H1 (cell line): ENCODE results near the gene PYY. TPM values are rescaled to one million over a fixed set of nuclear protein-coding genes. Genes with fewer than 3 reads are reported as not detected.

Experiments
- CTCF ChIA-PET: fragments of 300-600 bp; sonication (Branson Sonifier 250); formaldehyde crosslinking; loops from one replicate; lab custom pipeline; 2021; ENCODE audit not compliant: partially characterized antibody; lab: Charles Lee
- POLR2A ChIA-PET: fragments of 300-600 bp; sonication (Branson Sonifier 250); formaldehyde crosslinking; loops from one replicate; lab custom pipeline; 2021; ENCODE audit warnings: inconsistent platforms; ENCODE audit not compliant: partially characterized antibody; lab: Charles Lee
- DNase-seq, 2 experiments: peaks; one replicate each; pipeline versions ENCODE4 v3.0.0 to v3.0.0-alpha.2; 2010 to 2022; ENCODE audit warnings: low spot score in 2 of 2, low read depth in 1 of 2, mixed read lengths in 1 of 2
- FAIRE-seq: peaks from 2 replicates; lab custom pipeline; 2011; peaks lifted over from hg19 to GRCh38; lab: Jason Lieb, UNC
- H2AFZ ChIP-seq: 2 replicates; pipeline ENCODE4 v1.8.1; 2012; ENCODE audit warnings: low read length, inconsistent platforms
- H2AK5ac ChIP-seq: 2 replicates; pipeline ENCODE4 v1.6.1; 2013; ENCODE audit warnings: low read depth, low read length
- H2BK120ac ChIP-seq: replicated peaks from 2 replicates; pipeline ENCODE3; 2013; ENCODE audit warnings: low read depth, low read length, inconsistent platforms
- H2BK12ac ChIP-seq: 2 replicates; pipeline ENCODE4 v1.6.1; 2013; ENCODE audit warnings: low read depth, low read length
- H2BK15ac ChIP-seq: 2 replicates; pipeline ENCODE4 v1.6.1; 2013; ENCODE audit warnings: low read length
- H2BK20ac ChIP-seq: 2 replicates; pipeline ENCODE4 v1.6.1; 2013; ENCODE audit warnings: low read length
- H2BK5ac ChIP-seq: 2 replicates; pipeline ENCODE4 v1.6.1; 2013; ENCODE audit warnings: low read depth, low read length
- H3K14ac ChIP-seq: 2 replicates; pipeline ENCODE4 v1.6.1; 2013; ENCODE audit warnings: inconsistent platforms; ENCODE audit not compliant: insufficient read length
- H3K18ac ChIP-seq: 2 replicates; pipeline ENCODE4 v1.6.1; 2013; ENCODE audit warnings: low read length; ENCODE audit errors: extremely low read depth
- H3K23ac ChIP-seq: 2 replicates; pipeline ENCODE4 v1.6.1; 2013; ENCODE audit warnings: inconsistent platforms; ENCODE audit not compliant: insufficient read length
- H3K23me2 ChIP-seq: 2 replicates; pipeline ENCODE4 v1.6.1; 2013; ENCODE audit warnings: low read depth, low read length
- H3K27ac ChIP-seq: 2 replicates; pipeline ENCODE4 v1.6.1; 2011; ENCODE audit warnings: low read depth, low read length, inconsistent platforms
- H3K27me3 ChIP-seq, 4 experiments: replicated peaks in 1 of 4; 1 replicate in 1 of 4; 2 replicates in 3 of 4; pipeline versions ENCODE4 v1.6.1 to v1.8.1; 2011 to 2013; ENCODE audit warnings: low read length in 3 of 4, mild to moderate bottlenecking in 3 of 4, inconsistent platforms in 2 of 4, mixed read lengths in 2 of 4, moderate library complexity in 1 of 4; ENCODE audit not compliant: control insufficient read depth in 3 of 4, insufficient read depth in 3 of 4; ENCODE audit errors: extremely low read depth in 1 of 4
- H3K36me3 ChIP-seq, 4 experiments: 2 replicates each; pipeline versions ENCODE4 v1.6.1 to v1.8.1; 2011 to 2013; ENCODE audit warnings: mild to moderate bottlenecking in 4 of 4, low read length in 3 of 4, moderate library complexity in 2 of 4, control low read depth in 1 of 4, inconsistent platforms in 1 of 4; ENCODE audit not compliant: insufficient read depth in 4 of 4, control insufficient read depth in 2 of 4
- H3K4ac ChIP-seq: replicated peaks from 2 replicates; pipeline ENCODE3; 2013; ENCODE audit warnings: low read length, low read depth, mixed read lengths, inconsistent platforms; ENCODE audit not compliant: insufficient read length
- H3K4me1 ChIP-seq, 4 experiments: replicated peaks in 1 of 4; 1 replicate in 1 of 4; 2 replicates in 3 of 4; pipeline versions ENCODE4 v1.6.1 to v1.8.1; 2011 to 2013; ENCODE audit warnings: low read length in 3 of 4, inconsistent platforms in 2 of 4, mixed read lengths in 1 of 4; ENCODE audit not compliant: insufficient read depth in 4 of 4, control insufficient read depth in 3 of 4
- H3K4me2 ChIP-seq, 2 experiments: 2 replicates each; pipeline versions ENCODE4 v1.6.1 to v1.8.1; 2011 to 2013; ENCODE audit warnings: low read depth in 2 of 2, low read length in 2 of 2, control low read depth in 1 of 2, inconsistent platforms in 1 of 2, mild to moderate bottlenecking in 1 of 2; ENCODE audit not compliant: insufficient read depth in 1 of 2
- H3K4me3 ChIP-seq, 4 experiments: fragments of 200-600, 300-600 bp in 1 of 4; sonication (generic), shearing (Covaris generic), sonication (Bioruptor Twin) in 1 of 4; 2 replicates each; pipeline versions ENCODE4 v1.5.1 to v1.8.1; 2011 to 2016; ENCODE audit warnings: low read length in 4 of 4, low read depth in 3 of 4, control low read depth in 2 of 4, inconsistent platforms in 2 of 4, mild to moderate bottlenecking in 2 of 4, mixed read lengths in 1 of 4, moderate library complexity in 1 of 4; ENCODE audit not compliant: insufficient read depth in 2 of 4; ENCODE audit errors: extremely low read depth in 1 of 4
- H3K56ac ChIP-seq: replicated peaks from 2 replicates; pipeline ENCODE3; 2013; ENCODE audit warnings: low read depth, mild to moderate bottlenecking, mixed read lengths, low read length, inconsistent platforms; ENCODE audit not compliant: insufficient read length
- H3K79me1 ChIP-seq: 2 replicates; pipeline ENCODE4 v1.6.1; 2013; ENCODE audit warnings: low read depth, low read length, control low read depth
- H3K79me2 ChIP-seq, 2 experiments: 2 replicates each; pipeline versions ENCODE4 v1.6.1 to v1.8.1; 2012 to 2013; ENCODE audit warnings: low read length in 2 of 2, mild to moderate bottlenecking in 2 of 2, inconsistent platforms in 1 of 2; ENCODE audit not compliant: insufficient read depth in 2 of 2, control insufficient read depth in 1 of 2
- H3K9ac ChIP-seq, 4 experiments: replicated peaks in 1 of 4; 1 replicate in 1 of 4; 2 replicates in 3 of 4; pipeline versions ENCODE4 v1.6.1 to v1.8.1; 2011 to 2013; ENCODE audit warnings: low read depth in 3 of 4, low read length in 3 of 4, control low read depth in 2 of 4, mild to moderate bottlenecking in 2 of 4, moderate library complexity in 2 of 4, inconsistent platforms in 1 of 4; ENCODE audit errors: extremely low read depth in 1 of 4
- H3K9me3 ChIP-seq, 2 experiments: 2 replicates each; pipeline versions ENCODE4 v1.6.1 to v1.8.1; 2012 to 2013; ENCODE audit warnings: mild to moderate bottlenecking in 2 of 2, moderate library complexity in 2 of 2, control low read depth in 1 of 2, inconsistent platforms in 1 of 2, low read depth in 1 of 2, low read length in 1 of 2, mixed read lengths in 1 of 2; ENCODE audit not compliant: insufficient read depth in 2 of 2
- H4K20me1 ChIP-seq, 2 experiments: replicated peaks in 1 of 2; 2 replicates each; pipeline versions ENCODE3 to v1.8.1; 2011 to 2013; ENCODE audit warnings: inconsistent platforms in 2 of 2, low read length in 2 of 2, mild to moderate bottlenecking in 1 of 2; ENCODE audit not compliant: insufficient read depth in 2 of 2, control insufficient read depth in 1 of 2
- H4K5ac ChIP-seq: 2 replicates; pipeline ENCODE4 v1.6.1; 2013; ENCODE audit warnings: low read length, low read depth, mixed read lengths, inconsistent platforms; ENCODE audit not compliant: insufficient read length
- H4K8ac ChIP-seq: 2 replicates; pipeline ENCODE4 v1.8.0; 2013; ENCODE audit warnings: mild to moderate bottlenecking, moderate library complexity, low read length, inconsistent platforms; ENCODE audit not compliant: insufficient read depth; ENCODE audit errors: extremely low read depth
- H4K91ac ChIP-seq: replicated peaks from 2 replicates; pipeline ENCODE3; 2013; ENCODE audit warnings: low read length, mixed read lengths, inconsistent platforms; ENCODE audit not compliant: insufficient read length
- ATF3 ChIP-seq: IDR thresholded peaks from 2 replicates; pipeline ENCODE4 v1.6.1; 2011; ENCODE audit warnings: low read depth, mild to moderate bottlenecking, low read length; ENCODE audit not compliant: insufficient read depth
- BRCA1 ChIP-seq: IDR thresholded peaks from 2 replicates; pipeline ENCODE4 v1.6.1; 2012; ENCODE audit warnings: low read depth, low read length, improper control_type of control experiment
- CEBPB ChIP-seq: IDR thresholded peaks from 2 replicates; pipeline ENCODE4 v1.6.1; 2012; ENCODE audit warnings: low read depth, low read length
- GABPA ChIP-seq: IDR thresholded peaks from 2 replicates; pipeline ENCODE4 v1.6.1; 2011; ENCODE audit warnings: mild to moderate bottlenecking, low read length, moderate library complexity, borderline replicate concordance; ENCODE audit not compliant: insufficient read depth
- POLR2AphosphoS5 ChIP-seq: IDR thresholded peaks from 2 replicates; pipeline ENCODE4 v1.6.1; 2011; ENCODE audit warnings: low read depth, low read length
- RBBP5 ChIP-seq: IDR thresholded peaks from 2 replicates; pipeline ENCODE4 v1.7.1; 2012; ENCODE audit warnings: low read depth, mild to moderate bottlenecking, inconsistent platforms, low read length, moderate library complexity, borderline replicate concordance
- SIN3A ChIP-seq, 2 experiments: IDR thresholded peaks in 1 of 2; conservative IDR thresholded peaks in 1 of 2; 2 replicates each; pipeline ENCODE4 v1.6.1; 2011 to 2012; ENCODE audit warnings: low read length in 2 of 2, improper control_type of control experiment in 1 of 2, low read depth in 1 of 2, mild to moderate bottlenecking in 1 of 2
- SUZ12 ChIP-seq: fragments of 200-600 bp; sonication (generic); IDR thresholded peaks from 2 replicates; pipeline ENCODE4 v1.6.1; 2012; ENCODE audit warnings: mild to moderate bottlenecking, inconsistent platforms, low read length, moderate library complexity, mixed read lengths
- WGBS, 2 experiments: shearing (Covaris generic) in 1 of 2; methylation state at CpG; one replicate each; pipeline versions ENCODE4 v1.1.6 to v1.1.7; 2013 to 2015; ENCODE audit warnings: low lambda C conversion rate in 2 of 2, mixed read lengths in 2 of 2, inconsistent platforms in 1 of 2, low coverage in 1 of 2, missing lambda C conversion rate in 1 of 2; ENCODE audit not compliant: insufficient replicate concordance in 2 of 2, insufficient coverage in 1 of 2, insufficient read length in 1 of 2; ENCODE audit errors: extremely low coverage in 1 of 2, missing lambda C conversion rate in 1 of 2; 5-methylcytosine and 5-hydroxymethylcytosine counted together
- polyA plus RNA-seq, 7 experiments: library from polyadenylated mRNA; depleted of rRNA in 3 of 7; stranded (reverse) in 5 of 7; unstranded in 2 of 7; fragments of >200 nt in 5 of 7; fragments of 200-250 nt in 2 of 7; gene quantifications; 1 replicate in 5 of 7; 2 replicates in 1 of 7; 4 replicates in 1 of 7; pipeline versions ENCODE4 v1.2.1 to v1.2.3, GENCODE V29; 2011 to 2013; ENCODE audit warnings: missing spikeins in 2 of 7, mixed read lengths in 2 of 7
- total RNA-seq: library from RNA; stranded (reverse); fragmentation: NEBNext Ultra II Directional; extraction: Animal tissue kit (Norgen Biotek cat#: 25700); gene quantifications from 2 replicates; pipeline ENCODE4 v1.2.1, GENCODE V29; 2021

The PYY gene
- total and polyA plus RNA-seq, 2 of the 8 experiments (the other 6 are each of a cell fraction or from before 2014, with no cell fraction given): 0.93 to 3.4 TPM

GRCh38 chr17:43939886-43940285 lies 13.9 kb downstream of the PYY start:
- Histone ChIP-seq H3K18ac (no peak overlapping the region), H3K23me2 (no peaks in the 10 kb centered on the region; the same call in 1 of the 2 replicates), H3K79me1 (no peaks in the 10 kb centered on the region), H2BK15ac (no peak overlapping the region; the same call in 1 of the 2 replicates), H3K4me3 (no peak overlapping the region), H3K27me3 (peaks cover 1 to 31% (median 21%) of the 10 kb centered on the region in 4 experiments), H3K9ac (no peak overlapping the region), H4K5ac (no peak overlapping the region), H2BK12ac (peak overlapping the region; percentile 80; the same call in 1 of the 2 replicates), H4K20me1 (no peaks in the 10 kb centered on the region), H2AK5ac (0 out of 2 replicates have a peak overlapping the region, but pooled peaks have one; percentile 41), H3K36me3 (no peaks in the 10 kb centered on the region), H2BK5ac (no peak overlapping the region), H4K91ac (no peak overlapping the region), H2AFZ (no peak overlapping the region), H3K4me2 (no peak overlapping the region), H3K14ac (no peak overlapping the region), H3K4me1 (peaks cover 0 to 15% (median 8%) of the 10 kb centered on the region in 4 experiments; a peak in 6 of 7 replicates), H3K79me2 (no peaks in the 10 kb centered on the region), H3K9me3 (no peaks in the 10 kb centered on the region), H2BK120ac (no peak overlapping the region), H4K8ac (no peak overlapping the region), H2BK20ac (no peak overlapping the region), H3K56ac (no peak overlapping the region), H3K27ac (no peak overlapping the region), H3K4ac (no peak overlapping the region), H3K23ac (no peak overlapping the region)
- no peak for DNase-seq
- TF ChIP-seq SIN3A (conservative IDR thresholded peaks at IDR 0.05 in 1 of 2, IDR thresholded peaks at IDR 0.05 in 1 of 2; ENCODE audit: low read depth in 1 of 2, low read length in 2 of 2) (no peak), GABPA (no peak), CEBPB (no peak), POLR2AphosphoS5 (no peak), RBBP5 (no peak), SUZ12 (no peak), BRCA1 (no peak), ATF3 (no peak)
- no peak for FAIRE-seq
- ChIA-PET POLR2A (interaction anchor here (1.3 kb wide), 2 partner anchors 43 to 68 kb away, joined by 3 read pairs; no protein-coding TSS in a partner anchor), CTCF (interaction anchor here (0.7 to 13.3 kb wide), 13 partner anchors 9 to 68 kb away, joined by 4 to 416 read pairs (median 9); partner anchors contain the start of genes MPP2 and NAGS)
- WGBS, 2 experiments: 90% methylated on average over 5 of the region's 5 CpGs; no CpG with 5 or more reads in 1 of the 2 experiments
